ENCODE results near the gene ZSWIM8.

Gene ZSWIM8

GRCh38 chr10:73798927-73799560 lies 13.6 kb downstream of the ZSWIM8 start:
- DNase-seq, result no peak

- no peak for DNase-seq
Measured at GRCh38 chr10:73799899-73800559, 14.6 kb downstream of the ZSWIM8 start.

GRCh38 chr10:73800560-73801252 lies 15.3 kb downstream of the ZSWIM8 start:
- DNase-seq, result no peak

- no peak for DNase-seq
Measured at GRCh38 chr10:73801253-73801590, 15.8 kb downstream of the ZSWIM8 start.

GRCh38 chr10:73802276-73802991 lies 17.0 kb downstream of the ZSWIM8 start:
- no peak for DNase-seq

- peak; percentile 76 for DNase-seq
Measured at GRCh38 chr10:73803680-73804286, 18.4 kb downstream of the ZSWIM8 start.

GRCh38 chr10:73806176-73806950 lies 21.0 kb downstream of the ZSWIM8 start:
- no peak for DNase-seq

- no peak for DNase-seq
Measured at GRCh38 chr10:73807471-73807870, 22.1 kb downstream of the ZSWIM8 start.

GRCh38 chr10:73808021-73808815 lies 22.8 kb downstream of the ZSWIM8 start:
- DNase-seq, result no peak

GRCh38 chr10:73809061-73809818 lies 23.8 kb downstream of the ZSWIM8 start:
- DNase-seq, result peak; percentile 33

GRCh38 chr10:73810358-73810734 lies 24.9 kb downstream of the ZSWIM8 start:
- DNase-seq, result peak; percentile 68

GRCh38 chr10:73810735-73811465 lies 25.5 kb downstream of the ZSWIM8 start:
- peak; percentile 6 for DNase-seq

GRCh38 chr10:73812657-73813056 lies 27.3 kb downstream of the ZSWIM8 start:
- DNase-seq, result no peak

- DNase-seq, result no peak
Measured at GRCh38 chr10:73813333-73813732, 27.9 kb downstream of the ZSWIM8 start.

- no peak for DNase-seq
Measured at GRCh38 chr10:73814276-73814895, 29.0 kb downstream of the ZSWIM8 start.

- DNase-seq, result peak; percentile 21
Measured at GRCh38 chr10:73814896-73815718, 29.7 kb downstream of the ZSWIM8 start.

- DNase-seq, result no peak
Measured at GRCh38 chr10:73815719-73816030, 30.3 kb downstream of the ZSWIM8 start.

GRCh38 chr10:73816917-73817729 lies 31.7 kb downstream of the ZSWIM8 start:
- DNase-seq, result no peak
